ENCODE results near the gene GABBR2.

GRCh38 chr9:98500337-98500919, 208.3 kb downstream of the GABBR2 start:
- TF ChIP-seq CTCF (conservative IDR thresholded peaks at IDR 0.05) (no peak), EZH2 (IDR thresholded peaks at IDR 0.05; ENCODE audit: low read depth) (no peak)
